ENCODE results near the gene DCDC2.
"Not testable (repeated sequence)": the region's sequence is repeated elsewhere in the genome, so short reads cannot be mapped to it uniquely, and the experiment has no call there.

GRCh38 chr6:24258214-24258613, 99.6 kb downstream of the DCDC2 start:
- TF ChIP-seq CTCF (IDR thresholded peaks at IDR 0.05; ENCODE audit: low read depth, low read length, missing input control); YY1 (IDR thresholded peaks at IDR 0.05); JUND (IDR thresholded peaks at IDR 0.05); RAD21 (IDR thresholded peaks at IDR 0.05); SP1 (IDR thresholded peaks at IDR 0.05): not testable (repeated sequence)
- TF ChIP-seq, protein P1, sequence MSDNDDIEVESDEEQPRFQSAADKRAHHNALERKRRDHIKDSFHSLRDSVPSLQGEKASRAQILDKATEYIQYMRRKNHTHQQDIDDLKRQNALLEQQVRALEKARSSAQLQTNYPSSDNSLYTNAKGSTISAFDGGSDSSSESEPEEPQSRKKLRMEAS (IDR thresholded peaks at IDR 0.05): not testable (repeated sequence)

Data from liver (tissue), 3 donors.